ENCODE measurements around the gene RIMS4.

Gene RIMS4

DNA sequence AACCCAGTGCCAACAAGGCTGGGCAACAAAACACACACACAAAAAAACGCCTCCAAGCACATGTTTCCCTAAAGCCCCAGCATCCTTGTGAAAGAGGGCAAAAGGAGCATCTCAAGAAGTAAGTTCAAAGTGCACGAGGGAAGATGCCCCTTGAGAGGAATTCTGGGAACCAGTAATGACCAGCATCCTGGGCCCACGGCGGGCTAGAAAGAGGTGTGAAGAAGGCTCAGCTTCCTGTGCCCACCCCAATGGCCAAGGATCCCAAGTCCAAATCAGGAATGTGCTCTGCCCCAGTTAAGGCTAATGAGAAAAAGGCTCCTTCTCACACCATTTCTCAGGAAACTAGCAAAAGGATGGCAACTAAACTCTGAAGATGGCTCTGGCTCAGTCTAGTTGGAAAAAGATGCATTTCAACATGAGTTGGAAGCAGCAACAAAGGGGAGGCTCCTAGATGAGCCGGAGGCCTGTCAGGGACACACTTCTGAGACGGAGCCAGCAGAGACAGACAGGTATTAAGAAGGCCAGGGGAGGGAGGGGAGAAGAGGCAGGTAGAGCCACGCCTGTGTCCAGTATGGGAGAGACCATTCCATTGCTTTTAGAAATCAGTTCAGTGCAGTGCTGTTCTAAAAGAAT is 3.2 kb downstream of the RIMS4 start:
- Histone ChIP-seq H3K9me3 (ENCODE audit: insufficient read depth, low read depth, low read length) (no peaks in the 10 kb centered on the region), H3K36me3 (ENCODE audit: insufficient read depth, low read length) (no peaks in the 10 kb centered on the region), H3K9me2 (replicated peaks; ENCODE audit: low read depth, low read length) (no peaks in the 10 kb centered on the region), H3K9ac (ENCODE audit: low read depth, low read length, poor library complexity, severe bottlenecking) (no peak overlapping the region), H3K27me3 (ENCODE audit: insufficient read depth, low read length, poor library complexity, severe bottlenecking) (no peaks in the 10 kb centered on the region), H3K4me3 (ENCODE audit: low read length, poor library complexity, severe bottlenecking) (no peak overlapping the region), H3K4me1 (ENCODE audit: insufficient read depth, low read length, poor library complexity, severe bottlenecking) (no peaks in the 10 kb centered on the region), H3K4me2 (ENCODE audit: low read depth, low read length, poor library complexity, severe bottlenecking) (no peak overlapping the region), H4K20me1 (ENCODE audit: insufficient read depth, low read length, poor library complexity, severe bottlenecking) (no peaks in the 10 kb centered on the region), H2AFZ (ENCODE audit: low read length) (no peak overlapping the region), H3F3A (ENCODE audit: low read depth) (no peaks in the 10 kb centered on the region), H3K79me2 (ENCODE audit: insufficient read depth, low read length) (no peaks in the 10 kb centered on the region)
- TF ChIP-seq, protein P1, sequence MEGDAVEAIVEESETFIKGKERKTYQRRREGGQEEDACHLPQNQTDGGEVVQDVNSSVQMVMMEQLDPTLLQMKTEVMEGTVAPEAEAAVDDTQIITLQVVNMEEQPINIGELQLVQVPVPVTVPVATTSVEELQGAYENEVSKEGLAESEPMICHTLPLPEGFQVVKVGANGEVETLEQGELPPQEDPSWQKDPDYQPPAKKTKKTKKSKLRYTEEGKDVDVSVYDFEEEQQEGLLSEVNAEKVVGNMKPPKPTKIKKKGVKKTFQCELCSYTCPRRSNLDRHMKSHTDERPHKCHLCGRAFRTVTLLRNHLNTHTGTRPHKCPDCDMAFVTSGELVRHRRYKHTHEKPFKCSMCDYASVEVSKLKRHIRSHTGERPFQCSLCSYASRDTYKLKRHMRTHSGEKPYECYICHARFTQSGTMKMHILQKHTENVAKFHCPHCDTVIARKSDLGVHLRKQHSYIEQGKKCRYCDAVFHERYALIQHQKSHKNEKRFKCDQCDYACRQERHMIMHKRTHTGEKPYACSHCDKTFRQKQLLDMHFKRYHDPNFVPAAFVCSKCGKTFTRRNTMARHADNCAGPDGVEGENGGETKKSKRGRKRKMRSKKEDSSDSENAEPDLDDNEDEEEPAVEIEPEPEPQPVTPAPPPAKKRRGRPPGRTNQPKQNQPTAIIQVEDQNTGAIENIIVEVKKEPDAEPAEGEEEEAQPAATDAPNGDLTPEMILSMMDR (conservative IDR thresholded peaks at IDR 0.05; ENCODE audit: low read length): no peak
- TF ChIP-seq EZH2phosphoT487 (IDR thresholded peaks at IDR 0.05; ENCODE audit: borderline replicate concordance): no peak

DNA sequence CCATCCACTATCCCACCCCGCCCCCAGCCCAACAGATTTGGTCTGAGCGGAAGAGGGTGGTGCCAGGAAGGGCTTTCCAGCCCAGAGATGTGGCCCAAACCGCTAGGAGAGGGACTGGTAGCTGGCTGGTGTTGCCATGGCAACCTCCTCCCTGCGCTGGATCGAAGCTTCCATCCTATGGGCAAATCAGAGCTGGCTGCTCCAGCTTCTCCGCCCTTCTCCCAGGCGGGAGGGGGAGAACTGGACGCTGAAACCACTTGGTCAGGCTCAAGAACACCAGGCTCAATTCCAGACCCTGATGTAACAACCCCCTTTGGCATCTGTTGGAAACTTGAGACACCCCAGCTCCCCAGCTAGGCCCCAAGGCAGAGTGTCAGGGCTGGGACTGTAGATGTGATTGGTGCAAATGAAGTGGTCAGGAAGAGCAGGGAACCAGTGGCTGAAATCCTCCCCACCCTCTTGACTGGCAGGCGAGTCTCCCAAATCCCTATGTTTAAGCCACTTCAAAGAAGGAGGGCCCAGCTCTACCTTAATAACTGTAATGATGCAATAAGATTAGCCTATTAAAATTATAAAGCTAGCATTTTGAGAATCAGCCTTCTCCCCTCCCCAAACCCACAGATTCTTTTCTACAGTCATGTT is 4.2 kb downstream of the RIMS4 start:
- Histone ChIP-seq H3K4me3 (ENCODE audit: low read length, poor library complexity, severe bottlenecking) (no peak overlapping the region), H3F3A (ENCODE audit: low read depth) (no peaks in the 10 kb centered on the region), H3K27me3 (ENCODE audit: insufficient read depth, low read length, poor library complexity, severe bottlenecking) (no peaks in the 10 kb centered on the region)

DNA sequence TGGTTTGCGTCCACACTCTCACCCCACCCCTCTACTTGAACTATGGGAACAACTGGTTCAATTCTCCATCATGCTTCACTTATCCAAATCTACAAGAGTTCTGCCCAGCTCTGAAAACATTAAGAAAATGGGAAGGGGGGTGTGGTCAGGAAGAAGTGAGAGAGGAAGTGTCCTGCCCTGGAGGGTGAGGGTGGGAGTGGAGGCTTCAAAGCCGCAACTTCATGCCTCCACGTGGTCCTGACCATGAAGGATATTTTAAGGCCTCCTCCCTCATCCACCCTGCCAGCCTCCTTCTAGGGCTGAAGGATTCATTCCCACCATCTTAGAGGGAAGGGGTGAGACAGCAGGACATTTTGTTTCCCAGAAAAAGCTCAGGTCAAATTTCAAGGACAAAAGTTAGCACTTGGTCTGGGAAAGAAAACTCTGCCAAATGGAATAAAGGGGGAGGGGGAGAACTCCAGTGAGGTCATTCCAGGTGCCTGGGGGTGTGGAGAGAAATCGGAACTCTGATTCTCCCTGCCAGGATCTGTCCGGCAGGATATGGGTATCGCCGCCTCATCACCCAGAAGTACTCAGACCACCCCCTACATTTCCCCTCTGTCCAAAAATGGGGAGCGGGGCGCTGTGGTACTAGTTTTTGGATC is 4.9 kb downstream of the RIMS4 start:
- H3K9me3 ChIP-seq (ENCODE audit: insufficient read depth, low read depth, low read length): no peaks in the 10 kb centered on the region
- no peaks in the 10 kb centered on the region for H3K27me3 ChIP-seq (ENCODE audit: insufficient read depth, low read length, poor library complexity, severe bottlenecking)
- H3K9me2 ChIP-seq (replicated peaks; ENCODE audit: low read depth, low read length): no peaks in the 10 kb centered on the region
- H3K4me1 ChIP-seq (ENCODE audit: insufficient read depth, low read length, poor library complexity, severe bottlenecking): no peaks in the 10 kb centered on the region
- no peak overlapping the region for H2AFZ ChIP-seq (ENCODE audit: low read length)
- no peak for TF ChIP-seq EZH2phosphoT487 (IDR thresholded peaks at IDR 0.05; ENCODE audit: borderline replicate concordance)
- TF ChIP-seq, protein P1 (conservative IDR thresholded peaks at IDR 0.05; ENCODE audit: low read length): no peak
- no peak overlapping the region for H3K9ac ChIP-seq (ENCODE audit: low read depth, low read length, poor library complexity, severe bottlenecking)
- no peaks in the 10 kb centered on the region for H4K20me1 ChIP-seq (ENCODE audit: insufficient read depth, low read length, poor library complexity, severe bottlenecking)
- no peak overlapping the region for H3K4me3 ChIP-seq (ENCODE audit: low read length, poor library complexity, severe bottlenecking)
- H3K4me2 ChIP-seq (ENCODE audit: low read depth, low read length, poor library complexity, severe bottlenecking): no peak overlapping the region
- no peaks in the 10 kb centered on the region for H3K36me3 ChIP-seq (ENCODE audit: insufficient read depth, low read length)
- H3K79me2 ChIP-seq (ENCODE audit: insufficient read depth, low read length): no peaks in the 10 kb centered on the region
- H3F3A ChIP-seq (ENCODE audit: low read depth): no peaks in the 10 kb centered on the region

More for the DNA sequence above, 4.2 kb downstream of the RIMS4 start:
- no peak overlapping the region for H3K9ac ChIP-seq (ENCODE audit: low read depth, low read length, poor library complexity, severe bottlenecking)
- no peaks in the 10 kb centered on the region for H3K36me3 ChIP-seq (ENCODE audit: insufficient read depth, low read length)
- H3K79me2 ChIP-seq (ENCODE audit: insufficient read depth, low read length): no peaks in the 10 kb centered on the region
- no peak overlapping the region for H2AFZ ChIP-seq (ENCODE audit: low read length)
- no peaks in the 10 kb centered on the region for H4K20me1 ChIP-seq (ENCODE audit: insufficient read depth, low read length, poor library complexity, severe bottlenecking)
- H3K4me2 ChIP-seq (ENCODE audit: low read depth, low read length, poor library complexity, severe bottlenecking): no peak overlapping the region
- no peaks in the 10 kb centered on the region for H3K9me2 ChIP-seq (replicated peaks; ENCODE audit: low read depth, low read length)
- no peaks in the 10 kb centered on the region for H3K9me3 ChIP-seq (ENCODE audit: insufficient read depth, low read depth, low read length)
- TF ChIP-seq EZH2phosphoT487 (IDR thresholded peaks at IDR 0.05; ENCODE audit: borderline replicate concordance): no peak
- TF ChIP-seq, protein P1 (conservative IDR thresholded peaks at IDR 0.05; ENCODE audit: low read length): no peak
- H3K4me1 ChIP-seq (ENCODE audit: insufficient read depth, low read length, poor library complexity, severe bottlenecking): no peaks in the 10 kb centered on the region
